Placental epithelial cell (primary cell): ENCODE results near the gene TAF5L. TPM values are rescaled to one million over a fixed set of nuclear protein-coding genes. Genes with fewer than 3 reads are reported as not detected.

Experiments
- small RNA-seq: library from RNA; depleted of rRNA; stranded (forward); fragments of <200 nt; gene quantifications from one replicate; pipeline ENCODE3, GENCODE V24; 2012
- total RNA-seq: library from RNA; depleted of rRNA; stranded (reverse); fragments of >200 nt; gene quantifications from 2 replicates; pipeline ENCODE4 v1.2.3, GENCODE V29; 2012

TAF5L gene
- 18.5 and 34.8 TPM in 2 replicates for total RNA-seq

GRCh38 chr1:229625915-229626831 lies at the start of gene TAF5L, which contains the start of gene URB2:
Gene TAF5L (minus strand): TSS chr1:229626122. CDS start chr1:229614482, 11,640 bp downstream.
Gene URB2 (plus strand): TSS chr1:229626247. CDS start chr1:229627634, 1,387 bp downstream.

DNA sequence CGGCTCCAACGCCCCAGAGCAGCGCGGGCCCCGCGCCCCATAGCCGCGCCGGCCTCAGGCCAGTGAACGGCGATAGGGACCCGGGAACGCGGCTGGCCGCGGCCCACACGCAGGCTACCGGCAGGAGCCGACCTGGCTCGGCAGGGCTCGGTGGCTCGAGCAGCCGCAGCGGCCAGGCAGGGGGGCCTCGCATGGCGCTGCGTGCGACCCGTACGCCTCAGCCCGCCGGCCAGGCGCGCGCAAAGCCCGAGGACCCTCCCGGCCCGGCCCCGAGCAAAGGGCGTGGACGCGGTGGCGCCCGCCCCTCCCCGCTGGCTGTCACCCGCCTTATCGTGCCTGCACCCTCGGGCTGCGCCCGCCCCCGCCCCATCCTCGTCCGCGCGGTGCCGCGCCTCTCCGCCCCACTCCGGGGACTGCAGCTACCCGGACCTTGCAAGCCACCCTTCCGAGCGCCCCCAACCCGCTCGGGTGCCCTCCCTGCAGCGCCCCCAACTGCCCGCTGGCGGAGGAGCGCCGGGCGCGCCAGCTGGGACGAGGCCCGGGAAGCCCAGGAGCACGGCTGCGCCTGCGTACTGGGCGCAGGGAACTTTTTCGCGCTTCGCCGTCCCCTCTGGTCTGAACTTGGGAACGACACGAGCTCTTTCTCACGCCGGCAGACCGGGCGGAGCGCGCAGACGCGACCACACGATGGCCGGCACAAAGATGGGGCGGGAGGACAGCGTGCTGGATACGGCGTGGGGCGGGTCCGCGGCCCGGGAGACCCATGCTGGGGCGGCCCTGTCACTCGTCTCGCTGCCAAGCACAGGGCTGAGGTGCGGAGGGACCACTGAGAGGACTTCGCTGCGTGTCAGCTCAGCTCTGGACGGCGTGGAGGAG lies 67.2 kb downstream of the TAF5L start, which contains the start of gene ABCB10:
TSS of gene ABCB10 (minus strand) at position 248 of the 876 bp plus-strand sequence. CDS start at position 193, 55 bp downstream.

Small RNAs within 50 kb of the gene (small RNA-seq; reads per million reads assigned to genes)
- gene HMGN2P19 (not detected), gene RNA5SP78 (not detected)

Other genes starting within 250 kb of the TAF5L start
- gene ACTA1, start 192.0 kb downstream of the TAF5L start, total RNA-seq: not detected in 2 replicates
- gene NUP133, start 117.8 kb downstream of the TAF5L start, total RNA-seq: 31.4 and 50.1 TPM in 2 replicates
- 13.3 and 20.1 TPM in 2 replicates for gene ABCB10, start 67.4 kb downstream of the TAF5L start, total RNA-seq
- 3.9 and 8.5 TPM in 2 replicates for gene URB2, start 125 bp upstream of the TAF5L start, total RNA-seq